HUES6 (cell line): Measurements from ENCODE around the gene WDR87.
"Not testable (repeated sequence)": the region's sequence is repeated elsewhere in the genome, so short reads cannot be mapped to it uniquely, and the experiment has no call there.

Experiments
- H3K27ac ChIP-seq: 2 replicates; pipeline ENCODE4 v1.7.0; 2013; ENCODE audit warnings: low read depth, mild to moderate bottlenecking, low read length, inconsistent platforms
- H3K27me3 ChIP-seq: 2 replicates; pipeline ENCODE4 v1.6.1; 2013; ENCODE audit warnings: low read length; ENCODE audit not compliant: control insufficient read depth, insufficient read depth
- H3K36me3 ChIP-seq: 2 replicates; pipeline ENCODE4 v1.6.1; 2013; ENCODE audit warnings: low read length; ENCODE audit not compliant: control insufficient read depth, insufficient read depth
- H3K4me1 ChIP-seq: 2 replicates; pipeline ENCODE4 v1.6.1; 2013; ENCODE audit warnings: low read length; ENCODE audit not compliant: control insufficient read depth, insufficient read depth
- H3K4me3 ChIP-seq: 2 replicates; pipeline ENCODE4 v1.5.1; 2013; ENCODE audit warnings: low read depth, low read length
- H3K9ac ChIP-seq: one replicate; pipeline ENCODE4 v1.6.1; 2013; ENCODE audit warnings: mild to moderate bottlenecking, low read length
- H3K9me3 ChIP-seq: 2 replicates; pipeline ENCODE4 v1.6.1; 2013; ENCODE audit warnings: low read depth, low read length; ENCODE audit not compliant: control insufficient read depth, insufficient read depth

The WDR87 gene

DNA sequence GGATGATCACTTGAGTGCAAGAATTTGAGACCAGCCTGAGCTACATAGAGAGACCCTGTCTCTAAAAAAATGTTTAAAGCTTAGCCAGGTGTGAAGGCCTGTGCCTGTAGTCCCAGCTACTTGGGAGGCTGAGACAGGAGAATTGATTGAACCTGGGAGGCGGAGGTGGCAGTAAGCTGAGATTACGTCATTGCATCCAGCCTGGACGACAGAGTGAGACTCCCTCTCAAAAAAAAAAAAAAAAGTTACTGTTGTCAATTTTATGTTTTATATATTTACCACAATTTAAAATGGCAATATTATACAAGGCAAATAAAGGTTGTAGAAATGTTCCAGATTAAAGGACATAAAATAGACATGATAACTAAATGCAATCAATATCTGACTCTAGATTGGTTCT is 29.2 kb downstream of the WDR87 start:
- H3K4me3 ChIP-seq, result no peak overlapping the region
- H3K36me3 ChIP-seq, result no peaks in the 10 kb centered on the region
- H3K27me3 ChIP-seq, result no peaks in the 10 kb centered on the region
- no peak overlapping the region for H3K9ac ChIP-seq
- H3K27ac ChIP-seq, result no peak overlapping the region
- peaks cover 18% of the 10 kb centered on the region for H3K9me3 ChIP-seq
- H3K4me1 ChIP-seq, result peaks cover 4% of the 10 kb centered on the region

DNA sequence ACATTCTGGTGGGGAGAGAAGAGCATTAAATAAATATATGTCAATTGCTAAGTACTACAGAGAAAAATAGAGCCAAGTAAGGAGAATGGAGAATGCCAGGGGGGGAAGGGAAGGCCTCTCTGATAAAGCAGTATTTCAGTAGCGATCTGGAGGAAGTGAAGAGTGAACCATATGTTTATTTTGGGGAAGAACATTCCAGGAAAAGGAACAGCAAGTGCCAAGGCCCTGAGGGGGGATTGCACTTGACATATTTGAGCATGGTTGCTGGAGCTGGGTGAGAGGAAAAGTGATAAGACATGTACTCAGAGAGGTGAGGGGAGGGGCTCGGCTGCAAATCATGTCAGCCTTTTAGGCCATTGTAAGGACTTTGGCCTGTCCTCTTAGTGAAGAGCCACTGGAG is 30.4 kb downstream of the WDR87 start:
- Histone ChIP-seq H3K27me3 (no peaks in the 10 kb centered on the region), H3K9ac (no peak overlapping the region), H3K4me3 (no peak overlapping the region), H3K36me3 (no peaks in the 10 kb centered on the region), H3K4me1 (peaks cover 4% of the 10 kb centered on the region), H3K27ac (no peak overlapping the region), H3K9me3 (peaks cover 25% of the 10 kb centered on the region)

DNA sequence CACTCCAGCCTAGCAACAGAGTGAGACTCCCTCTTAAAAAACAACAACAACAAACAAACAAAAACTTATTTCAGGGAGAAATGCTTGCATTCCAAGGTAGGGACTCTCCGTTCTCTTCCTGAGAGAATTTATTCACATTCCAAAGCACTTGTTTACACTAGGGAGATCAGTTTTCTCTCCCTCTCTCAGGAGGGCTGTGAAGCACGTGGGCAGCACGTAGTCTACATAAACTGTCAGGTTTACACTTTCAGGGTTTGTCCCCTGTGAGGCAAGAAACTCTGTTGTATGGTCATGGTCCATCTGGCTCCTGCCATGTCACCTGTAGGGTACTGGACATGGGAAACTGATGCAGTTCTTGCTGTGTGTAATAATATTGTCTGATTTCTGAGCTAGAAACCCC is 31.6 kb downstream of the WDR87 start:
- Histone ChIP-seq H3K4me1 (peaks cover 4% of the 10 kb centered on the region), H3K9ac (no peak overlapping the region), H3K36me3 (no peaks in the 10 kb centered on the region), H3K27me3 (no peaks in the 10 kb centered on the region), H3K9me3 (peaks cover 34% of the 10 kb centered on the region), H3K27ac (no peak overlapping the region), H3K4me3 (no peak overlapping the region)

GRCh38 chr19:37872383-37872782 is 34.0 kb downstream of the WDR87 start:
- Histone ChIP-seq H3K27ac (no peak overlapping the region), H3K9me3 (peaks cover 41% of the 10 kb centered on the region), H3K9ac (no peak overlapping the region), H3K36me3 (no peaks in the 10 kb centered on the region), H3K4me3 (no peak overlapping the region), H3K27me3 (no peaks in the 10 kb centered on the region), H3K4me1 (peaks cover 5% of the 10 kb centered on the region)

DNA sequence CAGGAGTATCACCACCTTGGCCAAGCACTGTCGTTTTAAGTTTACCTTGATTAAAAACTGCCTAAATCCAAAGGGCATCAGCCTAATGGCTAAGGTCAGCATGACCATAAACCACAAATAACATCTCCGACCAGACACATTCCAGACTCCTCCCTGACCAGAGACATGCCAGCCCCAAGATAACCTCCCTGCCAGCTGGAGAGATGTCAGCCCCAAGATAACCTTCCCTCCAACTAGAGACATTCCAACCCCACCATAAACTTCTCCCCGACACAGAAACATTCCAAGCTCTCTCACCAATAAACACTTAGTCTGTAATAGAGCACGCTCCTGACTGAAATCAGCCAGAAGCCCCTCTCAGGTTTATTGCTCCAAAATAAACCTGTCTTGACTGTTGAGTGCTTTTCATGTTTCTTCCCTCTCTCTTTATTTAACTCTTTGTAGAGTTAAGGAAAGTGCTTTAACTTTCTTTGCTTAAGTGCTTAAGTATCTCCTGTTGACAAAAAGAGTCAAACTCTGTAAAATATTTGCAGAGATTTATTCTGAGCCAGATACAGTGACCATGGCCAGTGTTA is 36.5 kb downstream of the WDR87 start:
- Histone ChIP-seq H3K27ac (no peak overlapping the region), H3K36me3 (no peaks in the 10 kb centered on the region), H3K4me3 (no peak overlapping the region), H3K27me3 (no peaks in the 10 kb centered on the region), H3K9ac (no peak overlapping the region), H3K9me3 (peaks cover 41% of the 10 kb centered on the region), H3K4me1 (peaks cover 15% of the 10 kb centered on the region)

DNA sequence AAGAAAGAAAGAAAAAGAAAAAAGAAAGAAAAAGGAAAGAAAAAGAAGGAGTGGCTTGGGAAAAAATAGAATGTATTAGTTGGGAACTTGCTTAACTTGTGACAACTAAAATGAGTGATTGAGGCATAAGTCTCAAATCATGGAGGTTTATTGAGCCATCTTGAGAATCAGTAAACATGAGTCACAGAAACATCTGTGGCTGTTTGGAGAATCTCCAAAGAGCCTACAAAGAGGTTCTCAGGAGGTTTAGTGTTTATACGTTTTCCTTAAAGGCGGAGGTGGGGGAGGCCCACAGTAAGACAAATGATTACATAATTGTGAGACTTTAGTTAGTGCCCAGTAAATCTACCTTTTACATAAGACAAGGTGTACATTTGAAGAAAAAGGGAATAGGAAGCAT is 38.6 kb downstream of the WDR87 start:
- H3K4me1 ChIP-seq, result peaks cover 18% of the 10 kb centered on the region
- no peaks in the 10 kb centered on the region for H3K27me3 ChIP-seq
- H3K27ac ChIP-seq, result no peak overlapping the region
- no peaks in the 10 kb centered on the region for H3K36me3 ChIP-seq
- H3K9me3 ChIP-seq, result peaks cover 32% of the 10 kb centered on the region
- no peak overlapping the region for H3K9ac ChIP-seq
- no peak overlapping the region for H3K4me3 ChIP-seq

DNA sequence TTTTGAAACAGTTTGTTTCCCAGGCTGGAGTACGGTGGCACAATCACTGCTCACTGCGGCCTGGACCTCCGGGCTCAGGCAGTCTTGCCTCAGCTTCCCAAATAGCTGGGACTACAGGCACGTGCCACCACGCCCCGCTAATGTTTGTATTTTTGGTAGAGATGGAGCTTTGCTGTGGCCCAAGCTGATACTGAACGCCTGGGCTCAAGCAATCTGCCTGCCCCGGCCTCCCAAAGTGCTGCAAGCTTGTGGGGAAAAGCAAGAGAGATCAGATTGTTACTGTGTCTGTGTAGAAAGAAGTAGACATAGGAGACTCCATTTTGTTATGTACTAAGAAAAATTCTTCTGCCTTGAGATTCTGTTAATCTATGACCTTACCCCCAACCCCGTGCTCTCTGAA is 40.5 kb downstream of the WDR87 start:
- H3K4me1 ChIP-seq, result peaks cover 23% of the 10 kb centered on the region
- H3K9ac ChIP-seq, result peak overlapping the region; percentile 83
- H3K27me3 ChIP-seq, H3K36me3 ChIP-seq, H3K4me3 ChIP-seq: not testable (repeated sequence)
- H3K27ac ChIP-seq, result peak overlapping the region; percentile 93; the same call in 1 of the 2 replicates
- H3K9me3 ChIP-seq, result peaks cover 17% of the 10 kb centered on the region

GRCh38 chr19:37864501-37864900 is 41.9 kb downstream of the WDR87 start:
- Histone ChIP-seq H3K4me3 (no peak overlapping the region), H3K9me3 (peaks cover 4% of the 10 kb centered on the region), H3K4me1 (peaks cover 23% of the 10 kb centered on the region), H3K27me3 (no peaks in the 10 kb centered on the region), H3K36me3 (no peaks in the 10 kb centered on the region), H3K9ac (no peak overlapping the region), H3K27ac (peak overlapping the region; percentile 49; the same call in 1 of the 2 replicates)

GRCh38 chr19:37855098-37855497 is 51.3 kb downstream of the WDR87 start:
- Histone ChIP-seq H3K27me3 (no peaks in the 10 kb centered on the region), H3K9ac (no peak overlapping the region), H3K4me3 (no peak overlapping the region), H3K4me1 (no peaks in the 10 kb centered on the region), H3K27ac (no peak overlapping the region), H3K36me3 (no peaks in the 10 kb centered on the region), H3K9me3 (0 out of 2 replicates have a peak, but pooled peaks cover 5% of the 10 kb centered on the region)

DNA sequence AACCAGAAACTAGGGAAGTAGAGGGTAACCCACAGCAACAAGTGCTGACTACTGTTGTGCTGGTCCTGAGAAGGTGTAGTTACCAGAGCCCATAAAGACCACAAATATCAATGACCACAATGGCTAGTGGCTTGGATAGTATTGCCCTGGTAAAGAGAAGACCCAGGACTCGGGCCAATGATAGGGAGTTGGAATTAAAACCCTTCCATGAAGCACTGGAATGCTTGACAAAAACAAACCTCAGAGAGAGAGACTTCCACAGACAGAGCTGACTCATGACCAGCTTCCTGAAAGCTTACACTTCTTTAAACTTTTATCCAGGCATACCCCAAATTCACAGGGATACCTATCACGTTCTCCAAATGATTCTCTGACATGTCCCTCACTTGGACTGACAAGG is 60.5 kb downstream of the WDR87 start:
- Histone ChIP-seq H3K36me3 (no peaks in the 10 kb centered on the region), H3K9ac (no peak overlapping the region), H3K27me3 (no peaks in the 10 kb centered on the region), H3K4me1 (no peaks in the 10 kb centered on the region), H3K27ac (no peak overlapping the region), H3K9me3 (no peaks in the 10 kb centered on the region; the same call in 1 of the 2 replicates), H3K4me3 (no peak overlapping the region)
